ENCODE results near the gene ATXN1. TPM values are rescaled to one million over a fixed set of nuclear protein-coding genes. Genes with fewer than 3 reads are reported as not detected.

Gene ATXN1
- polyA plus RNA-seq, 1 donor (not counting 4 experiments of a cell fraction or from before 2014, with no cell fraction given), result 9.7 TPM

DNA sequence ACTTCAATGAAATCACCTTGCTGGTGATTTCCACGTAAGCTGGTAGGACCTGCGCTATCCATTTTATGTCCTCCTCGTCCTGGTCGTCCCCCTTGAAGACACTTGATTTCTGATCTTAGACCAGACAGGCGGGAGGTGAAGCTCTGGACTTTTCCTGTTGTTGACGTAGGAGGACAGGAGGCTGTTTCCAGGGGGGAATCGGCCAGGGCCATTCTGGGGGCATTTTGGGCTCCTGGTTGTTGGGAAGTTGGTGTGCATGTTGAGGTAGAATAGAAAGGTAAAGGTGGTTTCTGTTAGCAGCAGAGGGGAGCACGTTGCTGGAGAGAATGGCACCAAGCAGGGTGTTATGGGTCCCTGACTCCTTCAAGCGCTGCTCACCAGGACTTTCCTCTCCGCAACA is 466.9 kb downstream of the ATXN1 start:
- no peaks in the 10 kb centered on the region for H3K36me3 ChIP-seq (ENCODE audit: control insufficient read depth in 2 of 2, extremely low read depth in 1 of 2, insufficient read depth in 2 of 2, low read length in 2 of 2)
- no peaks in the 10 kb centered on the region for H3K79me2 ChIP-seq (ENCODE audit: control insufficient read depth, insufficient read depth, low read length)
- no peak overlapping the region for H3K9ac ChIP-seq (ENCODE audit: control insufficient read depth, extremely low read depth, insufficient read depth, low read length)
- no peaks in the 10 kb centered on the region for H3K9me3 ChIP-seq (ENCODE audit: control insufficient read depth, low read depth, low read length)
- H3K27me3 ChIP-seq (ENCODE audit: control insufficient read depth, extremely low read depth, insufficient read depth, low read length), result peaks cover 25% of the 10 kb centered on the region
- TF ChIP-seq, protein P1, sequence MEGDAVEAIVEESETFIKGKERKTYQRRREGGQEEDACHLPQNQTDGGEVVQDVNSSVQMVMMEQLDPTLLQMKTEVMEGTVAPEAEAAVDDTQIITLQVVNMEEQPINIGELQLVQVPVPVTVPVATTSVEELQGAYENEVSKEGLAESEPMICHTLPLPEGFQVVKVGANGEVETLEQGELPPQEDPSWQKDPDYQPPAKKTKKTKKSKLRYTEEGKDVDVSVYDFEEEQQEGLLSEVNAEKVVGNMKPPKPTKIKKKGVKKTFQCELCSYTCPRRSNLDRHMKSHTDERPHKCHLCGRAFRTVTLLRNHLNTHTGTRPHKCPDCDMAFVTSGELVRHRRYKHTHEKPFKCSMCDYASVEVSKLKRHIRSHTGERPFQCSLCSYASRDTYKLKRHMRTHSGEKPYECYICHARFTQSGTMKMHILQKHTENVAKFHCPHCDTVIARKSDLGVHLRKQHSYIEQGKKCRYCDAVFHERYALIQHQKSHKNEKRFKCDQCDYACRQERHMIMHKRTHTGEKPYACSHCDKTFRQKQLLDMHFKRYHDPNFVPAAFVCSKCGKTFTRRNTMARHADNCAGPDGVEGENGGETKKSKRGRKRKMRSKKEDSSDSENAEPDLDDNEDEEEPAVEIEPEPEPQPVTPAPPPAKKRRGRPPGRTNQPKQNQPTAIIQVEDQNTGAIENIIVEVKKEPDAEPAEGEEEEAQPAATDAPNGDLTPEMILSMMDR (optimal IDR thresholded peaks at IDR 0.05 in 1 of 3, IDR thresholded peaks at IDR 0.05 in 1 of 3, conservative IDR thresholded peaks at IDR 0.05 in 1 of 3; ENCODE audit: extremely low read depth in 1 of 3, insufficient read depth in 2 of 3, low read length in 3 of 3), result no peak
- no peak for TF ChIP-seq EZH2 (IDR thresholded peaks at IDR 0.05; ENCODE audit: low read length)
- H3K27ac ChIP-seq (ENCODE audit: control insufficient read depth, insufficient read depth, low read length), result no peak overlapping the region
- dilution Hi-C loops (cut with MboI; ENCODE audit: extremely low pct_ligation_motif_present, low sequenced_read_pairs), result no loop called here
- no peak overlapping the region for H2AFZ ChIP-seq (ENCODE audit: control insufficient read depth, low read length)
- FAIRE-seq (no peak), DNase-seq (ENCODE audit: low read depth, low spot score) (no peak)
- no peaks in the 10 kb centered on the region for H3K9me1 ChIP-seq (ENCODE audit: control insufficient read depth, extremely low read depth, insufficient read depth, low read length)
- H3K4me3 ChIP-seq (ENCODE audit: control insufficient read depth in 2 of 3, extremely low read depth in 1 of 3, insufficient read depth in 2 of 3, low read depth in 1 of 3, low read length in 3 of 3), result no peak overlapping the region
- no peaks in the 10 kb centered on the region for H3K4me1 ChIP-seq (ENCODE audit: control insufficient read depth, extremely low read depth, insufficient read depth, low read length)
- no peaks in the 10 kb centered on the region for H4K20me1 ChIP-seq (ENCODE audit: control insufficient read depth, extremely low read depth, insufficient read depth, low read length)
- H3K4me2 ChIP-seq (ENCODE audit: control insufficient read depth, extremely low read depth, insufficient read depth, low read depth, low read length), result no peak overlapping the region

DNA sequence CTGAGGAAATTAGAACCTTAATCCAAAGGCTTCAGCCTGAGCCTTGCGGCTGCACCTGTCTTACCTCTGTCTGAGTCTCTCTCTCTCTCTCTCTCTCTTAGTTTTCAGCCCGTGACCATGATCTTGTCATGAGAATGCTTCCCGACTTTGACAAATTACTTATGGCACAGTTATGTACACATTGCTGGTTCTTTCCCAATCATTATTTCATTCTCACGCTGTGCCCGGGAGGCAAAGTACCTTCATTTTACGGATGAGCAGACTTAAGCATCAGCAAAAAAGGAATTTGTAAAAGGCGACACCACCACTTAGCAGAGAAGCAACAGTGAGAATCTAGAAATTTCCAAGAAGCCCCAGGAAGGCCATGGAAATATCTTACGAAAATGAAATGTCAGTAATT is 468.3 kb downstream of the ATXN1 start:
- DNase-seq (ENCODE audit: low read depth, low spot score) (no peak), FAIRE-seq (no peak)
- Histone ChIP-seq H2AFZ (ENCODE audit: control insufficient read depth, low read length) (no peak overlapping the region), H3K36me3 (ENCODE audit: control insufficient read depth in 2 of 2, extremely low read depth in 1 of 2, insufficient read depth in 2 of 2, low read length in 2 of 2) (no peaks in the 10 kb centered on the region), H4K20me1 (ENCODE audit: control insufficient read depth, extremely low read depth, insufficient read depth, low read length) (no peaks in the 10 kb centered on the region), H3K4me2 (ENCODE audit: control insufficient read depth, extremely low read depth, insufficient read depth, low read depth, low read length) (no peak overlapping the region), H3K9me3 (ENCODE audit: control insufficient read depth, low read depth, low read length) (no peaks in the 10 kb centered on the region), H3K27me3 (ENCODE audit: control insufficient read depth, extremely low read depth, insufficient read depth, low read length) (peaks cover 25% of the 10 kb centered on the region), H3K79me2 (ENCODE audit: control insufficient read depth, insufficient read depth, low read length) (no peaks in the 10 kb centered on the region), H3K9me1 (ENCODE audit: control insufficient read depth, extremely low read depth, insufficient read depth, low read length) (no peaks in the 10 kb centered on the region), H3K4me1 (ENCODE audit: control insufficient read depth, extremely low read depth, insufficient read depth, low read length) (no peaks in the 10 kb centered on the region), H3K27ac (ENCODE audit: control insufficient read depth, insufficient read depth, low read length) (no peak overlapping the region), H3K9ac (ENCODE audit: control insufficient read depth, extremely low read depth, insufficient read depth, low read length) (no peak overlapping the region), H3K4me3 (ENCODE audit: control insufficient read depth in 2 of 3, extremely low read depth in 1 of 3, insufficient read depth in 2 of 3, low read depth in 1 of 3, low read length in 3 of 3) (no peak overlapping the region)
- TF ChIP-seq, protein P1 (optimal IDR thresholded peaks at IDR 0.05 in 1 of 3, IDR thresholded peaks at IDR 0.05 in 1 of 3, conservative IDR thresholded peaks at IDR 0.05 in 1 of 3; ENCODE audit: extremely low read depth in 1 of 3, insufficient read depth in 2 of 3, low read length in 3 of 3), result no peak
- TF ChIP-seq EZH2 (IDR thresholded peaks at IDR 0.05; ENCODE audit: low read length), result peak; percentile 47
- dilution Hi-C loops (cut with MboI; ENCODE audit: extremely low pct_ligation_motif_present, low sequenced_read_pairs), result no loop called here

Data from keratinocyte (primary cell).